ENCODE data around the gene CD2BP2. TPM values are rescaled to one million over a fixed set of nuclear protein-coding genes. Genes with fewer than 3 reads are reported as not detected.
A peak's percentile ranks its signal among the peaks of the same experiment; 100 is the strongest.

Gene CD2BP2
- total RNA-seq, 6 donors from 2014 or later = 24.2 to 63.7 (median 38.8) TPM

GRCh38 chr16:30371248-30371816, 16.2 kb upstream of the CD2BP2 start:
- no peaks in the 10 kb centered on the region for H3K27me3 ChIP-seq
- no peak for ATAC-seq (ENCODE audit: low FRiP score in 2 of 2)
- peak overlapping the region; percentile 77 to 92 (median 91) for H3K27ac ChIP-seq
- H3K4me1 ChIP-seq = peaks cover 29 to 37% (median 32%) of the 10 kb centered on the region in 4 donors
- DNase-seq = no peak
- no peaks in the 10 kb centered on the region for H3K9me3 ChIP-seq
- H3K4me3 ChIP-seq = peak overlapping the region in 3 of 4 donors; percentile 43 to 55 (median 50)
- TF ChIP-seq POLR2A (IDR thresholded peaks at IDR 0.05) (peak in 1 of 4 donors; percentile 65), EP300 (IDR thresholded peaks at IDR 0.05) (no peak)
- H3K36me3 ChIP-seq = no peaks in the 10 kb centered on the region
- 20 to 27% methylated on average over 9 to 11 of the region's 11 CpGs for WGBS, 2 donors

GRCh38 chr16:30370456-30371247, 15.5 kb upstream of the CD2BP2 start, which contains the start of gene TBC1D10B:
Gene TBC1D10B, minus strand, starts transcription at chr16:30370494. Its CDS starts 311 bp downstream, at chr16:30370183.
- WGBS, 2 donors = 1% methylated on average over 24 to 39 of the region's 40 CpGs
- no peaks in the 10 kb centered on the region for H3K9me3 ChIP-seq
- peaks cover 32 to 41% (median 33%) of the 10 kb centered on the region in 4 donors for H3K4me1 ChIP-seq
- H3K4me3 ChIP-seq = peak within 1 kb of the TSS; percentile 79 to 98 (median 90)
- H3K27ac ChIP-seq = peak within 1 kb of the TSS; percentile 77 to 92 (median 91)
- peaks cover 0 to 6% (median under 1%) of the 10 kb centered on the region in 4 donors for H3K36me3 ChIP-seq
- ATAC-seq (ENCODE audit: low FRiP score in 2 of 2) (peak; percentile 95 to 98), DNase-seq (peak; percentile 72 to 99)
- no peaks in the 10 kb centered on the region for H3K27me3 ChIP-seq
- TF ChIP-seq POLR2AphosphoS5 (IDR thresholded peaks at IDR 0.05) (peak; percentile 83 to 92), EP300 (IDR thresholded peaks at IDR 0.05) (no peak), CTCF (IDR thresholded peaks at IDR 0.05) (peak in 5 of 6 experiments; percentile 10 to 52 (median 43)), POLR2A (IDR thresholded peaks at IDR 0.05) (peak in 2 of 4 donors; percentile 31 to 76)

- ATAC-seq (ENCODE audit: low FRiP score in 2 of 2) = no peak
- TF ChIP-seq CTCF (IDR thresholded peaks at IDR 0.05) (peak in 3 of 6 experiments; percentile 18 to 48 (median 45)), POLR2AphosphoS5 (IDR thresholded peaks at IDR 0.05) (no peak), POLR2A (IDR thresholded peaks at IDR 0.05) (peak in 1 of 4 donors; percentile 22)
- WGBS, 2 donors = 4% methylated on average over 8 of the region's 76 CpGs; no CpG with 5 or more reads in 1 of the 2 donors
- Histone ChIP-seq H3K27me3 (no peaks in the 10 kb centered on the region), H3K4me1 (peaks cover 32 to 41% (median 33%) of the 10 kb centered on the region in 4 donors), H3K36me3 (peaks cover under 1 to 12% (median 7%) of the 10 kb centered on the region in 4 donors), H3K9me3 (no peaks in the 10 kb centered on the region), H3K4me3 (peak overlapping the region; percentile 79 to 98 (median 90)), H3K27ac (peak overlapping the region; percentile 77 to 91 (median 86))
- peak in 1 of 2 donors; percentile 97 for DNase-seq
These were observed 14.9 kb upstream of the CD2BP2 start for GRCh38 chr16:30369938-30370455.

- peak overlapping the region; percentile 77 to 91 (median 86) for H3K27ac ChIP-seq
- DNase-seq = no peak
- 0 to 1% methylated on average over 8 to 14 of the region's 45 CpGs for WGBS, 2 donors
These were observed 14.2 kb upstream of the CD2BP2 start for GRCh38 chr16:30369091-30369937.

More at GRCh38 chr16:30369091-30369937, 14.2 kb upstream of the CD2BP2 start:
- Histone ChIP-seq H3K4me3 (peak overlapping the region; percentile 79 to 98 (median 90)), H3K36me3 (peaks cover 8 to 19% (median 12%) of the 10 kb centered on the region in 4 donors), H3K9me3 (no peaks in the 10 kb centered on the region), H3K27me3 (no peaks in the 10 kb centered on the region), H3K4me1 (peaks cover 32 to 41% (median 33%) of the 10 kb centered on the region in 4 donors)
- no peak for TF ChIP-seq POLR2AphosphoS5 (IDR thresholded peaks at IDR 0.05)
- no peak for TF ChIP-seq EP300 (IDR thresholded peaks at IDR 0.05)
- TF ChIP-seq POLR2A (IDR thresholded peaks at IDR 0.05) = no peak
- no peak for TF ChIP-seq CTCF (IDR thresholded peaks at IDR 0.05)
- ATAC-seq (ENCODE audit: low FRiP score in 2 of 2) = no peak

All from upper lobe of left lung (tissue), 6 donors.